Superior temporal gyrus (tissue), 1 donor: ENCODE data around the gene AADAC.
A peak's percentile ranks its signal among the peaks of the same experiment; 100 is the strongest.
"Not testable (repeated sequence)": the region's sequence is repeated elsewhere in the genome, so short reads cannot be mapped to it uniquely, and the experiment has no call there.

Experiments
- DNase-seq: peaks from one replicate; pipeline ENCODE4 v3.0.0-alpha.2; 2016; ENCODE audit errors: extremely low spot score

The AADAC gene

GRCh38 chr3:151856118-151856517, 42.2 kb downstream of the AADAC start:
- DNase-seq = no peak

DNA sequence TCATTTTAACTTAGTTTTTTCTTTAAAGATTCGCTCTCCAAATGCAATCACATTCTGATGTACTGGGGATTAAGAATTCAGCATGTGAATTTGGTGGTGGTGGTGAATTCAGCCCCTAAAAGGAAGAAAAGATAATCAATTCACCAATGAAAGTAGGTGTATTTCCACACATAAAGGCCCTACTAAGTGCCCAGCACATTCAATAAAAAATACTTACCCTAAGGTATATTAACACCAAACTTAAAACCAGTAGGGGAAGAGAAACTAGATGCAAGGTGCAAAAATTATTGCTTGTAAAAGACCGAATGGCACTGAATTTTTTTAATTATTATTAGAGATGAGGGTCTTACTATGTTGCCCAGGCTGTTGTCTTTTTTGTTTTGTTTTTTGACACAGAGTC, 42.7 kb downstream of the AADAC start:
- no peak for DNase-seq

- DNase-seq = no peak
Observed at GRCh38 chr3:151859233-151859673, 45.3 kb downstream of the AADAC start.

- DNase-seq = no peak
Observed at GRCh38 chr3:151859905-151860304, 46.0 kb downstream of the AADAC start.

DNA sequence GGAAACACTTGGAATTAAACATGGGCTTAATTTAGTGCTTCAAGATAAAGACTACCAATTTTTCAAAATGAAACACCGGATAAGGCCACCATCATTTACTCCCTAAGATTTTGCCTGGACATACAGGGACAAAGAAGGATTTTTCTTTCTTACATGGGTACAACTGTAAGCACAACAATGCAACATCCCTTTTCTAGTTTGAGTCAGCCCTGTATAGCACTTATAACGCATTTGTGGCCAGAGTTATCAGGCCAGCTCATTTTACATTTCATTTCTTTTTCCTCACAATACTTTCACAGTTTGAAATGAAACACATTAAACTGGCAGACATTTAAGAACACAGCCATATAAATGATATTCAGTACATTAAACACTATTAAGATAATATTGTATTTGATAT, 49.7 kb downstream of the AADAC start:
- no peak for DNase-seq

GRCh38 chr3:151864423-151865101, 50.6 kb downstream of the AADAC start:
- DNase-seq = no peak

- DNase-seq = no peak
Observed at GRCh38 chr3:151866711-151867410, 52.9 kb downstream of the AADAC start.

GRCh38 chr3:151867666-151868065, 53.8 kb downstream of the AADAC start:
- DNase-seq = no peak

DNA sequence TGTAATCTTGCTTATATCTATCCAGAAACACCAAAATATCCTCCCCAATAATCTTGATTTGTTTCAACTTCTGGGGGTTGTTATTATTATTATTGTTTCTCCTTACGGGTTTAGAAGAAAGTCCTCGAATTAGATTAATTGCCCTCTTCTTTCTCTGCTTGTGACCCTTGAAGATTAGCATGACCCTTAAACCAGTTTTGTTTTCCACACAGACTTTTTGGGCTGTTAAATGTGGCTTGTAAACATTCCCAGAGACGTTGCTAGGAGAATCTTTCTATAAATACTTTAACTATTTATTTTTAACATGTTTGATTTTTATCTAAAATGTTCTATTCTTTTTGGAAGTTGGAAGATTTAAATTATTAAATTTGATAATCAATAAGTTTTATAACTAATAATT, 55.3 kb downstream of the AADAC start:
- no peak for DNase-seq

DNA sequence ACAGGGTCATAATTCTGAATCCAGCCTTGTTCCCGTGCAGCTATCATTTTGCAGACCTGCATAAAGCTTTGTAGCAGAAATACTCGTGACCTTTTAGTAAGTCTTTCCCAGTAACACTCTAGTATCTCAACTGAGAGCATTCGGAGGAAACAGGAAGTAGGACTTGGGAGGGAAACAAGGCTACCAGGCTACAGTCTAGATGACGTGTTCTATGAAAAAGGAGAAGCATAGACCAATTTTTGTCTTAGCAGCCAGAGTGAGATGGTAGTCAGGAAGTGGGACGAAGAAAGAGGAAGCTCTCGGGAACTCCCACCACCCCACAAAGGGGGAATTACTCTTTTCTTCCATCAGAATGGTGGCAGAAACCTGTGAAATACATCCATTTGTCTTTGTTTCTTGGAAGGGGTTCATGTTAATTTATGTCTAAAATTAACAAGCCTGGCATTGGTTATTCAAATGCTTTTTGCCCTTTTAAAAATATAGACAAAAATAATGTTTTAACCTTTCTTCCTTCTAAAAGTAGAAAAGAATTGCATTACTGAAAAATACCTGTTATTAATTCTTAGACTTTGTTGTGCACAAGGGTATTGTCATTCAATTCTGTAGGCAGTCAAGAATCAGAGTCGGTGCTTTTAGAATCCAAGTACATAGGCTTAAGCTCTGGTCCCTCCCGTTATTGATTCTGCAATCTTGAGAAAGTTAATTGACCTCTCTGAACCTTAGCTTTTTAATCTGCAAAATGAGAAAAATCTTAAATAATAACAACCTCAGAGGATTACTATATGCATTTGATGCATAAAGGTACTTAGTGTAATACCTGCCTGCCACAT, 57.9 kb downstream of the AADAC start:
- DNase-seq = peak; percentile 22

GRCh38 chr3:151873398-151873797, 59.5 kb downstream of the AADAC start, which contains the start of gene SUCNR1:
TSS of gene SUCNR1 (plus strand) at chr3:151873643. CDS start at chr3:151879893, 6,250 bp downstream.
- no peak for DNase-seq

DNA sequence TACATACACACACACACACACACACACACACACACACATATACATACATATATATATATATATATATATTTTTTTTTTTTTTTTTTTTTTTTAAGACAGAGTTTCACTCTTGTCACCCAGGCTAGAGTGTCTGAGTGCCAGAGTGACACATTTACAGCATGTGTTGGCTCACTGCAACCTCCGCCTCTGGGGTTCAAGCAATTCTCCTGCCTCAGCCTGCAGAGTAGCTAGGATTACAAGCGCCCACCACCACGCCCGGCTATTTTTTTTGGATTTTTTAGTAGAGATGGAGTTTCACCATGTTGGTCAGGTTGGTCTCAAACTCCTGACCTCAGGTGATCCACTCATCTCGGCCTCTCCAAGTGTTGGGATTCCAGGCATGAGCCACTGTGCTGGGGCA, 60.2 kb downstream of the AADAC start:
- not testable (repeated sequence) for DNase-seq

- DNase-seq = no peak
Observed at GRCh38 chr3:151875759-151876158, 61.8 kb downstream of the AADAC start.

GRCh38 chr3:151877269-151877668, 63.4 kb downstream of the AADAC start:
- DNase-seq = no peak
